Pons (tissue), 1 donor: ENCODE measurements around the gene KIAA0513.
A peak's percentile ranks its signal among the peaks of the same experiment; 100 is the strongest.

Experiments
- DNase-seq: peaks from one replicate; pipeline ENCODE4 v3.0.0-alpha.2; 2016; ENCODE audit warnings: low spot score

KIAA0513 gene, protein sequence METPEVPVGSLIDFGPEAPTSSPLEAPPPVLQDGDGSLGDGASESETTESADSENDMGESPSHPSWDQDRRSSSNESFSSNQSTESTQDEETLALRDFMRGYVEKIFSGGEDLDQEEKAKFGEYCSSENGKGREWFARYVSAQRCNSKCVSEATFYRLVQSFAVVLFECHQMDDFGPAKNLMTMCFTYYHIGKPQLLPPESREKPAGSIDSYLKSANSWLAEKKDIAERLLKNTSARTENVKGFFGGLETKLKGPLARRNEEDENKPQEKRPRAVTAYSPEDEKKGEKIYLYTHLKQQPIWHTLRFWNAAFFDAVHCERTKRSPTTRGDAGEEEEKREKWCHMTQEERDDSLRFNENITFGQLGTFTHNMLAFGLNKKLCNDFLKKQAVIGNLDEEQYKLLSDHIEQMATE

DNA sequence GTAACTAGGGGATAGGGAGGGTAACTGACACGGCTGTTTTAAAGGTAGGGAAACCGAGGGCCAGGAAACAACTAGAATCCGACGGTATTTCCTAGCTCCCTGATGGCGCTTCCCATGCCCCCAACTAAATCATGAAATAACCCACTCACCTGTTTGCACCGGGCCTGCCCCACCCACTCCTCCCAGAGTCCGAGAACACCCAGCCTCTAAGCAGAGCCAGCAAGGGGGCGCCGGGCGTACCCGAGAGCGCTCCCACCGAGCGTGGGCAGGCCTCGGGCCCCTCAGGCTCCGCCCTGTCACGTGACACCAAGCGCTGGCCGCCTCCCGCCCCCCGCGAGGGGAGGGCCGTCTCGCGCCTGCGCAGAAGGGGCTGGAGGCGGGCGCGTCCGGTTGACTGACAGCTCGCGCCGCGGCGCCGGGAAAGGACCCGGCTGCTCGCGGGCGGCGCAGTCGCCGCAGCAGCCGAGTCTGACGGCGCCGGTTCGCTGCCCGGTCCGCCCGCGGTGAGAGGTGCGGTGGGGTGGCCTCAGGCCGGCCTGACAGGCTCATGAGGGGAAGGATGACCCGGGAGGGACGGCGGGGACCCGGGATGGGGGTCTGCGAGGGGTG is at the start of gene KIAA0513:
KIAA0513 (plus strand) TSS at position 447 of the 609 bp plus-strand sequence. CDS start 39,277 bp downstream, outside the sequence.
- DNase-seq = peak; percentile 95

DNA sequence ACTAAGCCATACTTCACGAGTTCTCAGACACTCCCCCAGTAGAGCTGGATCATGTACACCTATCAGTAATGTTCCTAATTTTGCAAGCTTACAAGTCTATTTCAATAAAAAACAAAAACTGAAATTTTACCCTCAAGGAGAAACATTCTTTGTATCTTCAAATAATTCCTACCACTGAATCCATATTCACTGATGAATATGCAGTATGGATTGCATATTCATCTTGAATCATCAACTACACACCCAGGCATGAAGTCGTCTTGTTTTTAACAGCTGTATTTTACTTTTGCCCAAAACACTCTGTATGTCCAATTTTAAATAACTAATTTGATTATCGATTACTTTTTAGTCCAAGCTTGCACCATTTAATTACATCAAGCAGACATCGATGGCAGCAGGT is 48.1 kb upstream of the KIAA0513 start:
- DNase-seq = no peak

DNA sequence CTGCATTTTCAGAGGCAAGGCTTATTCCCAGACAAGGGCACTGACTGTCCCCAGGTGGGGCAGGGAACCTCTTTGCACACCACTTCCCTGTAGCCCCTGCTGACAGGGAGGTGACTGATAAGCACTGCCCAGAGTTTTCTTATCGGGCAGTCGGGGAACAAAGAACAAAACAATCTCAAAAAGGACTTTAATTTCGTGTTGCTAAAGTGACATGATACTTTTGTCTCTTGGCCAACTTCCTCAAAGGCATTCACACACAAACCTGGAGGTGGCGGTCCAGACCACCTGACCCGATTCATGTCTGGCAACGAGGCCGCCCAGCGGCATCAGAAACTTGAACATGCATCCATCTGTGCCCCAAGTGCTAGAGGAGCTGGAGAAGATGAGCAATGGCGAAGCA is 45.2 kb upstream of the KIAA0513 start:
- DNase-seq = peak; percentile 55

DNA sequence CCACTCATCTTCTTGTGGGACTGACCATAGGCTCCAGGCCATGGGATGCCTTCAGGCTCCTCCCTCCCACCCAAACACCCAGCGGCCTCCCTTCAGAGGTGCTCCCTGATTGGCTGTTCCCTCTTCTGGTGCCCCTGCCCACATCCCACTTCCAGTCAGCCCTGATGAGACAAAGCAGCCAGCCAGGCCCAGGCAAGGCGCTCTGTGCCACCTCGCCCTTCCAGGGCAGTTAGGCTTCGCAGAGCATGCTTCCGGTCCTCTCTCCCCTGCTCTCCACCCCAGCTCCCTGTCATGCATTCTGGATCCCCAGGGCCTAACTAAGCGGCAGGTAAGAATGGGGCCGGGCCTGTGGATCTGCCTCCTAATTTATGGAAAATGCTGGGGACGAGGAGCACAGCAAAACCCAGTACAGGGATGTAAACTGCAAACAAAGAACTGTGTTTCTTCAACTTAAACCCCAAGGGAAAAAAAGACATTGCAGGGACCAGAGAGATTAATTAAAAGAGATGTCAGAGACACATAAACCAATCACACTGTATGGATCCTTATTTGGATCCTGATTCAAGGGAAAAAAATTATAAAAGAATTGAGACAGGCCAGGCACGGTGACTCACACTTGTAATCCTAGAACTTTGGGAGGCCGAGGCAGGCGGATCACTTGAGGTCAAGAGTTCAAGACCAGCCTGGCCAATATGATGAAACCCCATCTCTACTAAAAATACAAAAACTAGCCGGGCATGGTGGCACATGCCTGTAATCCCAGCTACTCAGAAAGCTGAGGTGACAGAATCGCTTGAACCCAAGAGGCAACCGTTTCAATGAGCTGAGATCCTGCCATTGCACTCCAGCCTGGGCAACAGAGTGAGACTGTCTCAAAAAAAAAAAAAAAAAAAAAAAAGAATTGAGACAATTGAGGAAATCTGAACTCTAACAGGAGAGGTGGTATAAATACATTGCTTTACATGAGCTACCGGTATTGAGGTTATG is 42.2 kb upstream of the KIAA0513 start:
- DNase-seq = no peak

DNA sequence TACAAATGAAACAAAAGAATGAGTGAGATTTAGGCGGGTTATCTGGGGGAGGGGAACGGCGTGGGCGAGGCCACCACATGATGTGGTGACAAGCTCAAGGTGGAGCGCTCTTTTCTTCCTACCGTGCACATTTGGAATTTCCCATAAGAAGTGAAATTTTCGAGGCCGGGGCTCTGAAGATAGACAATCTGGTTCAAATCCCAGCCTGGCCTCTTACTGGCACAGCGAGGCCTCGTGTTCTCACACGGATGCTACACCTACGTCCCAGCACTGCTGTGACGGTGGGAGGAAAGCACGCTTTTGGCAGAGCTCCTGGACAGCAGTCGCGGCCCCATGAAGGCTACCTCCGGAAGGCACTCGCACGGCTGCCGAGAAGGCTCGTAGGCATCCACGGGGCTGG is 41.5 kb upstream of the KIAA0513 start:
- DNase-seq = no peak

DNA sequence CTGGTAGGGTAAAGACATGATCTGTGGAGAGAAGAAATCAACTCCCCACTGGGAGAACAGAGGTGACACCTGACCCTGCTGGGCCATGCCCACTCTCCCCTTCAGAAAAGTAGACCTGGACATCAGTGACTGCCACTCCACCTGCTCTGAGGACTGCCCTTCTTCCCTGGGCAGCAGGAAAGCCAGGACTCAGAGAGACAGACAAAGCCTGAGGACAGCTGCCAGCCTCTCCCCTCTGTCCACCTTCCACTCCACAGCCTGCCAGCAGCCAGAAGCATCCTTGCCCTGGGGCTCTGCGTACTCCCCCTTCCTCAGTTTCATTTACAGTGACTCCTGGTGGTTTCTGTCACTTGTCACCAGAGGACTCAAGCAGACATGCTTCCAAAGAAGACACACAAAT is 40.7 kb upstream of the KIAA0513 start:
- no peak for DNase-seq

DNA sequence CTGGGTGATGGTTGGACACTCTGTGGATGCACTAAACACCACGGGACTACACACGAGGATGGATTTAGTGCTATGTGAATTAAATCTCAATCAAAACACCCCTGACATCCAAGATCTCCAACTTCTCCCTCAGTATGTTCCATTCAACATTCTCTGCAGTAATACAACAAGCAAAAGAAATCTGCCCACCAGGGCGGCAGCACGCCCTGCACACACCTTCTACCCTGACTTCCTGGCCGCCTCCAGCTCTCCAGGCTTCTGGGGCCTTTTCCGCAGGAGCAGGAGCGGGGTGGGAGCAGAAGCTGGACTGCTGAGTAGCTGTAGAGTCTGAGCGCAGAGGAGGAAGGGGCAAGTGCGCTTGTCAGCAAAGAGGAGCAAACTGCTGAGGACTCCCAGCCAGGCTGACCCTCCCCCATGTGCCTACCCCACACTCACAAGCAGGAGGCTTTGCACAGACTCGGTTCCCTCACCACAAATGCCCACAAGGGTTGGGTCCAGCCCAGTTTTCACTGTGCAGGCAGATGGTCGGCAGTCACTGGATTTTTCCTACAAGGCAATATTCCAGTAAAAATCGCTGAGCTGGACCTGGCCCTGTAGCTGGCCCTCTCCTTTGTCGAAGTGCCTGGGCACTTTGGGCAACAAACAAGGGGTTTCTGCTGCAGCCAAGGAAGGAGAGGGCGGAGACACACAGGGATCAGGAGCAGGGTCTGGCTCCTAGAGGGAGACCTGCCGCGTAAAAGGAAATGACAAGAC is 39.1 kb upstream of the KIAA0513 start:
- DNase-seq = no peak

DNA sequence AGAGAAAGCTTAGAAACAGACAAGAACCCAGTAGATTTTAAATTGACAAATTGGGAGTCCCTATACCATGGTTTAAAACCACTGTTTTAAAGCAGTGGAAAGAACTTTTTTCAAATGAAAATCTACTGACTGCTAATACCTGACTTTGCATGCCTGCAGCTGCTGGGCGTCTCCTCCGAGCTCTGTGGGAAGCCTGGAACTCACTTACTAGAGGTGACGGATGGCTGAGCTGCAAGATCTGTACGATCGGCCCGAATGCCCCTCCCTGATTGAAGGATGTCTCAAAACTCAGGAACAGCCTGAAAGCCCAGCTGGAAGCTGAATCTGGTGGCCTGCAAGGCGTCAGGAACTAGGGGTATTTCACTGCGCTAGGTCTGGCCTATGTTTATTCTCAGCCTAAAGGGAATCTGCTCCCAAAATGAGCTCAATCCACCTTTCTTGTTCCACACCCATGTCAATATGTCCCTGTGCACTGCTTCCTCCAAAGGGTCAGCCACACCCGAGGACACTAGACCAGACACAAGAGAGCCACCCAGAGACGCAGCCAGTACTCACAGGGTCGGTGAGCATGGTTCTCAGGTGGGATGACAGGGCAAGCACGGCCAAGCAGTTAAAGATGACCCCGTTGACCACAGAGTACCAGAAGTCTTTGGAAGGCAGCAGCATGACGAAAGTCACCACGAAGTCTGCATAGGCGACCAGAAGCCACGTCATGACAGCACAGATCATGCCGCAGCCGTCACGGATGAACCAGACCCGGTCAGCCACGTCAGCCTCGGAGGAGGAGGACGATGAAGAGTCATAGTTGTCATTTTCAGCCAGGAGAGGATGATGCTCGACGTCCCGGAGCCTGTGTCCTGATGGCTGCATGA is 37.6 kb upstream of the KIAA0513 start:
- no peak for DNase-seq

DNA sequence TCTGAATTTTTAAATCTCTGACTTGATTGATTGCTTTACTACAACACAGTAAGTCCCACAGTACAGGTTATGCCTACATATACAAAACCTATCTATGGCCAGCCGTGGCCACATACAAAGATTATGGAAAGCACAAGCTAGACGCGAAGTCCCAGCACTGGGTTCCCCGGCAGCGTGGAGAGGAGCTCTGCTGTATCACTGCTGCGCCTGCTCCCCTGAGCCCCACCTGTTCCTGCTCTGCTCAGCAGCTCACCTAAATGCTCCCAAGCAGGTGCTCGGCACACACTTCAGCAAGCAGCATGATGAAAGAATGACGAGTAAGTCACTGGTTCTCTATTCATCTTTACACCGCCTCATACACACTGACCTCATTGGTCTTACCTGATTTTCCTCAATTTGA is 36.8 kb upstream of the KIAA0513 start:
- no peak for DNase-seq

DNA sequence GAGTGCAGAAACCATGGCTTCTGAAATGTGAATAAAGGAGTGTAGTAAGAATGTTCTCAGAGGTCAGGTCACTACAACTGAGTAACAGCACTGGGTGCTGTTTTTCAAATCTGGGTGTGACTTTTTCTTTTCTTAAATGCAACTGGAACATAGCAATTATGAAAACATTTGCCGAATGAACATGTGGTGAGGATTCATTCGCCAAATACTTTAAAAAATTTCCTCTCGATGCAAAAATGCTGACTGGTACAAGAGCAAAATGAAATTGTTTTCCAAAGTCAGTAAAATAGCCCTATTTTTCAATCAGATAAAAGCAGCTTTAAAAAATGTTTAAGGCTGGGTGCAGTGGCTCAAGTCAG is 34.9 kb upstream of the KIAA0513 start:
- no peak for DNase-seq

DNA sequence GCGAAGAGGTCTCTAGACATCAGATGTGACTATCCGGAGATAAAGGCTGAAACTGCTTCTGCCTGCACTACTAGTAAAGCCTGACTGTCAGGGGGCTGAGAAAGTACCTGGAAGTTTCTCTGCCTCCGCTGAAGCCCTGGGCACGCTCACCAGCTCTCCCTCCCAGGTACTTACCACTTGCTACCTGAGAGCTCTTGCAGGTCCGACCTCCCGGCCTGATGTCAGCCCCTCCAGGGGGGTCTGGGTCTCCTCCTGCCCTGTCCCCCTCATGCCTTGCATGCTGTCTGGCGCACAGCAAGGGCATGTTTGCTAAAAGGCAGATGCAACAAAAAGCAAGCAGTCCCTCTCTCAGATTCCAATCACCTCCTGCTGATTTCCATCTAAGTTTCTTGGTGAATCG is 33.7 kb upstream of the KIAA0513 start:
- DNase-seq = no peak

DNA sequence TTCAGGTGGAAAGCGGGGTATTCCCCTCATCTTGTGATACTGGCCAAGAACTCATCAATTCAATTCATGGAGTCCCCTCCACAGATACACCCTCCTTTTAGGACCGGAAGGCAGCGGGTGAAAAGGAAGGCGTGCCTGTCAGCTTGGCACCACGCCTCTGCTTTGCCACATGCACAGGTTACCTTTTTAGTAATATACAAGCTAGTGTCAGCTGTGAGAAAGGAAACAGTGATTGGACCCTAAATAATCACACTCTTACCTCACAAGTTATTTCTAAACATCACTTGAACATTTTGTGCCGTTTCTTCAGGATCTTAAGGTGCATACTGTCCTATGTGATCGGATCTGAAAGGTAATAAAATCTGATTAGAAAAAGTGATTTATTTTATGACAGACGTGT is 31.9 kb upstream of the KIAA0513 start:
- no peak for DNase-seq

DNA sequence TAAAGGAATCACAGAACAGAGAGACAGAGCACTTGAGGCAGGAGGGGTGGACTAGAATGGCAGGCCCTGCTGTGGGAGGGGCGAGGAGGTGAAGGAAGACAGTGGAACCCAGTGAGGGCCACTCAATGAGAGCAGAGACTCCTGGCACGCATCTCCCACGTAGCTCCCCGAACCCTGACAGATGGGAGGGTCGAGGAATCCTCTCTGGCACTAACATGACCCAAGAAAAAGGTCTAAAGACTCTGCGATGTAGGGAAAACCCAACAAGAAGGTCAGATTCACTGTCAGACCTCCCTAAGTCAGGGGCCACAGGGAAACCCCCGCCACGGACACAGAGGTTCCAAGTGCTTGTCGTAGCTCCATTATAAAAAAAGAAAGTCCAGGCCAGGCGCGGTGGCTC is 31.2 kb upstream of the KIAA0513 start:
- no peak for DNase-seq

DNA sequence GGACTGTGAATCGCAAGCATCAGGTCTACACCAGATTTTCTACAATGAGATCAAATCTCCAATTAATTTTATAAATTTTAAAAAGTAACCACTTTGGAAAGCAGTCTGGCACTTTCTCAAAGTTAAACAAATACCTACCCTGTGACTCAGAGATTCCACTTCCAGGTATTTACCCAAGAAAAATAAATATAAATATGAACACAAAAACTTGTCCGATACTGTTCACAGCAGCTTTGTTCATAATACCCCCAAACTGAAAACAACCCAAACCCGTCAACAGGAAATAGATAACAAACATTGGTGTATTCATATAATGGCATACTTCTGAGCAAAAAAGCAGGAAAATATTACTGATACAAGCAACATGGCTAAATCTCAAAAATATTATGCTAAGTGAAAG is 28.4 kb upstream of the KIAA0513 start:
- DNase-seq = no peak

DNA sequence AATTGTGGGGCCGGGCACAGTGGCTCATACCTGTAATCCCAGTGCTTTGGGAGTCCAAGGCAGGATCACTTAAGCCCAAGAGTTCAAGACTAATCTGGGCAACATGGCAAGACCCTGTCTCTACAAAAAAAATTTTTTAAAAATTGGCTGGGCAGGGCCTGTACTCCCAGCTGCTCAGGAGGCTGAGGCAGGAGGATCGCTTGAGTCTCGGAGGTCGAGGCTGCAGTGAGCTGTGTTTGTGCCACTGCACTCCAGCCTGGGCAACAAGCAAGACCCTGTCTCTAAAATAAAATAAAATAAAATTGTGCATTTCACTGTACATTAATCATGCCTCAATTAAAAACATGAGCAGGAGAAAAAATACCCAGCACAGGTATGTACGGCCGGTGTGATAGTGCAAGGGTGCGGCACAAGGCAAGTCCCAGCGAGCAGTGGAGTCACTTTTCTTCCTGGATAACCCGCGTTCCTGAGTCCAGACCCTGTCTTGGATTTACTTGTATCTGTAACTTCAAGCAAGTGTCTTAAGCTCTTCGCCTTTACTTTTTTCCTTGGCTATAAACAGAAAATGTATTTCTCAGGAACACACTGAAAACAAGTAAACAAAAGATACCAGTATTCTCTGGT is 27.6 kb upstream of the KIAA0513 start:
- no peak for DNase-seq

DNA sequence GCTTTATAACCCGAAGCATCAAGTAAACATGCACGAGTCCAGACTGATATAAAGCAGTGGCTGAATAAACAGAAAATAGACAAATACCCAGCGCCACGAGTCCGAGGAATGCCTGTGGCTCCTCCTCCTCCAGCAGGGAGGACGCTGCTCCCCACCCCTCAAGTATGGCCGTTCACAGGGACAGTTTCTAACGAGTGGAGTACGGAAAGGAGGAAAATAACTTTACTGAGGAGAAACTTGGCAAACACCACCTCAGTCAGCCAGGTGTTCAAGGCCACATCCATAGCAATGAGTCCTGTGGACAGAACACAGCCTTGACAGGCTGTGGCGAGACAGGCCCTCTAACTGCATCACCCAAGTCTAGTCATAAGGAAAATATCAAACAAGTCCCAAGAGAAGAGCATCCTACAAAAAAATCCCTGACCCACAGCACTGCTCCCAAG is 25.5 kb upstream of the KIAA0513 start:
- no peak for DNase-seq

DNA sequence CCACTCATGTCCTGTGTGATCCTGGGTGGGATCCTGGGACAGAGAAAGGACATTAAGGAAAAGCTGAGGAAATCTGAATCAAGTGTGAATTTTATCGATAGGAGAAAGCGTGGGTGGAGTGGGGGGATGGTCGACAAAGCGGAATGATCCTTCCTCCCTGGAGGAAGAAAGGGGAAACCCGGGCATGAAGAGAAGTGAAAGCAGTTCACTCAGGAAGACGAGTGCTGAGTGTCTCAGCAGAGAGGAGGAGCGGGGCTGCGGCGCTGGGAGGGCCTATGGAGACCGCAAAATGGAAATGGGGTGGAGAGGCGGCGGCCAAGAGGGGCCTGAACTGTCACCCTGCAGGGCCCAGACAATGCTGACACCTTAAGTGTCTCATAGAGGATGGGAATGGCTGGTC is 25.0 kb upstream of the KIAA0513 start:
- peak; percentile 56 for DNase-seq

DNA sequence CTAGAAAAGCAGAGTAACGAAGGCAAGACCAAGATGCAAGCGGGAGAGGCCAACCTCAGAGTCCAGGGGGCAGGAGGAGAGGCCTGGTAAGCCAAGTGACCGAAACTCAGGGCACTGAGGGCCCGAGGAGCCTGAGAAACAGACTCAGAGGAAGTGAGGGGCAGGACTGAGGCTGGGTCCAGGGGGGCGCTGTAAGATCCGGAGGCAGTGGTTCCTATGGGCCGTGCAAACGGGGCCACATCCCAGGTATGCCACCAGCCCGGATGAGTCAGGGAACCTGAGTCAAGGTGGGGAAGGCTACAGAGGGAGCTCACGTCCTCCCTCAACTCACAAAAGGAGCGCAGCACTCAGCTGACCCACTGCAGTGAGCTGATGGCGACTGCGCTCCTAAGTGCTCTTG is 24.5 kb upstream of the KIAA0513 start:
- no peak for DNase-seq

DNA sequence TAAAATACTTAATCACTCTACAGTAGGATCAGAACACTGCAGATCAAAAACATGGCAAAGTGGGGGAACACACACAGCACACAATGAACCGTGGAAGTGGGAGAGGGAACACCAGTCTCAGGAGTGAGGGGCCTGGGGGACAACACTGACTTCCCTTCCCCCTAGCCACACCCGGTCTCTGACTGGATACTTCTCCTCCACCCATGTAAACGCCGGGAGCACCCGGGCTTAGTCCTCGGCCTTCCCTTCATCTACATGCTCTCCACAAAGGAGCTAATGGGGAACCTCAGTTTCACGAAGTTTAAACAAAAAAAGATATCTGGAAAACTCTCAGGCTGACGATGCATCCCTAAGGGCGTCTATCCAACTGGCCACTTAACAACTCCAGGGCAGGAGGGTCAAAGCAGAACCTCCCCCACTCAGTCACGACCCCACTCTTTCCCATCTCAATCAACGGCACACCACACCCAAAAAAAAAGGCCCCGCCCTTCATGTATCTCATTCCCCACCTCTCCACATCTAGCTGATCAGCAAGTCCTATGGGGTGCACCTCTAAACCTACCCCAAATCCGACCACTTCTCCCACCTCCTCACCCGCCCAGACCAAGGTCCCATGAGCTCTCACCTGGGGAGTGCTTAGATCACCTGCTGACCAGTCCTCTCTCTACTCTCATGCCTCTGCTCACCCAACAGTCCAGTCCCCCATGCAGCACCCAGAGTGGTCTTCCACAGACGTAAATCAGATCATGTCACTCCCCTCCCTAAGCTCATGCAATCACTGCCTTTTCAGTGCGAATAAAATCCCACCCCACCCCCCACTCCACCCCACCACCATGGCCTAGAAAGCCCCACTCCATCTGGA is 23.6 kb upstream of the KIAA0513 start:
- DNase-seq = no peak
